Measurements from ENCODE around the gene RPF1. TPM values are rescaled to one million over a fixed set of nuclear protein-coding genes. Genes with fewer than 3 reads are reported as not detected.
"Not testable (repeated sequence)": the region's sequence is repeated elsewhere in the genome, so short reads cannot be mapped to it uniquely, and the experiment has no call there.

RPF1 gene
- total RNA-seq, 2 experiments from 2014 or later = 65.2 to 68.3 TPM

- H3K4me3 Mint-ChIP-seq = peak overlapping the region; percentile 97
- DNase-seq = no peak
- H3K4me1 Mint-ChIP-seq = peaks cover 28% of the 10 kb centered on the region
- peaks cover 4% of the 10 kb centered on the region for H3K27me3 Mint-ChIP-seq
- H3K27ac Mint-ChIP-seq = peak overlapping the region; percentile 99
- peaks cover 11% of the 10 kb centered on the region for H3K9me3 Mint-ChIP-seq
- peaks cover 37% of the 10 kb centered on the region for H3K36me3 Mint-ChIP-seq
Measured at GRCh38 chr1:84506729-84507453, 27.8 kb downstream of the RPF1 start.

- not testable (repeated sequence) for H3K27me3 Mint-ChIP-seq, H3K27ac Mint-ChIP-seq, DNase-seq, H3K4me3 Mint-ChIP-seq
- H3K9me3 Mint-ChIP-seq = peaks cover 11% of the 10 kb centered on the region
- peaks cover 33% of the 10 kb centered on the region for H3K36me3 Mint-ChIP-seq
- H3K4me1 Mint-ChIP-seq = peaks cover 24% of the 10 kb centered on the region
Measured at GRCh38 chr1:84507887-84508286, 28.8 kb downstream of the RPF1 start.

- no peak overlapping the region for H3K4me3 Mint-ChIP-seq
- no peak for DNase-seq
- peaks cover 11% of the 10 kb centered on the region for H3K9me3 Mint-ChIP-seq
- peaks cover 18% of the 10 kb centered on the region for H3K4me1 Mint-ChIP-seq
- no peak overlapping the region for H3K27ac Mint-ChIP-seq
- H3K36me3 Mint-ChIP-seq = peaks cover 29% of the 10 kb centered on the region
- H3K27me3 Mint-ChIP-seq = peaks cover 4% of the 10 kb centered on the region
Measured at GRCh38 chr1:84508510-84508909, 29.4 kb downstream of the RPF1 start.

GRCh38 chr1:84509029-84509428, 30.0 kb downstream of the RPF1 start:
- Mint-ChIP-seq H3K4me1 (peaks cover 13% of the 10 kb centered on the region), H3K27ac (no peak overlapping the region), H3K9me3 (peaks cover 11% of the 10 kb centered on the region), H3K4me3 (no peak overlapping the region), H3K27me3 (peaks cover 4% of the 10 kb centered on the region), H3K36me3 (peaks cover 29% of the 10 kb centered on the region)
- DNase-seq = no peak

- no peak overlapping the region for H3K27ac Mint-ChIP-seq
Measured at GRCh38 chr1:84510165-84510564, 31.1 kb downstream of the RPF1 start.

GRCh38 chr1:84510668-84511067, 31.6 kb downstream of the RPF1 start:
- Mint-ChIP-seq H3K27me3 (no peaks in the 10 kb centered on the region), H3K27ac (no peak overlapping the region), H3K36me3 (peaks cover 15% of the 10 kb centered on the region), H3K9me3 (peaks cover 11% of the 10 kb centered on the region), H3K4me3 (no peak overlapping the region), H3K4me1 (peaks cover 3% of the 10 kb centered on the region)
- no peak for DNase-seq

More at GRCh38 chr1:84510165-84510564, 31.1 kb downstream of the RPF1 start:
- Mint-ChIP-seq H3K4me3 (no peak overlapping the region), H3K9me3 (peaks cover 11% of the 10 kb centered on the region), H3K36me3 (peaks cover 20% of the 10 kb centered on the region), H3K27me3 (peaks cover 4% of the 10 kb centered on the region), H3K4me1 (peaks cover 3% of the 10 kb centered on the region)
- no peak for DNase-seq

- Mint-ChIP-seq H3K27me3 (no peaks in the 10 kb centered on the region), H3K36me3 (peaks cover 8% of the 10 kb centered on the region), H3K27ac (no peak overlapping the region), H3K4me1 (no peaks in the 10 kb centered on the region), H3K4me3 (no peak overlapping the region), H3K9me3 (no peaks in the 10 kb centered on the region)
- no peak for DNase-seq
Measured at GRCh38 chr1:84524590-84524989, 45.5 kb downstream of the RPF1 start.

- H3K9me3 Mint-ChIP-seq = no peaks in the 10 kb centered on the region
- no peak for DNase-seq
- H3K36me3 Mint-ChIP-seq = peaks cover 9% of the 10 kb centered on the region
- no peaks in the 10 kb centered on the region for H3K4me1 Mint-ChIP-seq
- H3K27me3 Mint-ChIP-seq = no peaks in the 10 kb centered on the region
- no peak overlapping the region for H3K4me3 Mint-ChIP-seq
- no peak overlapping the region for H3K27ac Mint-ChIP-seq
Measured at GRCh38 chr1:84525779-84526178, 46.7 kb downstream of the RPF1 start.

- Mint-ChIP-seq H3K36me3 (peaks cover 8% of the 10 kb centered on the region), H3K27me3 (no peaks in the 10 kb centered on the region), H3K9me3 (no peaks in the 10 kb centered on the region), H3K4me1 (peaks cover 23% of the 10 kb centered on the region), H3K27ac (no peak overlapping the region), H3K4me3 (no peak overlapping the region)
- DNase-seq = peak; percentile 6
Measured at GRCh38 chr1:84538599-84538998, 59.5 kb downstream of the RPF1 start.

- Mint-ChIP-seq H3K4me1 (peaks cover 23% of the 10 kb centered on the region), H3K27me3 (no peaks in the 10 kb centered on the region)
- DNase-seq = no peak
Measured at GRCh38 chr1:84539972-84540371, 60.9 kb downstream of the RPF1 start.

GRCh38 chr1:84540759-84541158, 61.7 kb downstream of the RPF1 start:
- Mint-ChIP-seq H3K4me3 (no peak overlapping the region), H3K27ac (no peak overlapping the region), H3K9me3 (no peaks in the 10 kb centered on the region), H3K36me3 (peaks cover 8% of the 10 kb centered on the region), H3K4me1 (peaks cover 21% of the 10 kb centered on the region), H3K27me3 (no peaks in the 10 kb centered on the region)
- DNase-seq = no peak

More at GRCh38 chr1:84539972-84540371, 60.9 kb downstream of the RPF1 start:
- Mint-ChIP-seq H3K27ac (no peak overlapping the region), H3K4me3 (no peak overlapping the region), H3K9me3 (no peaks in the 10 kb centered on the region), H3K36me3 (peaks cover 8% of the 10 kb centered on the region)

GRCh38 chr1:84541679-84542078, 62.6 kb downstream of the RPF1 start:
- no peak for DNase-seq
- no peaks in the 10 kb centered on the region for H3K9me3 Mint-ChIP-seq
- H3K4me3 Mint-ChIP-seq = no peak overlapping the region
- no peak overlapping the region for H3K27ac Mint-ChIP-seq
- H3K36me3 Mint-ChIP-seq = peaks cover 9% of the 10 kb centered on the region
- H3K4me1 Mint-ChIP-seq = peaks cover 22% of the 10 kb centered on the region
- no peaks in the 10 kb centered on the region for H3K27me3 Mint-ChIP-seq

Other genes starting within 250 kb of the RPF1 start
- 1 to 10 TPM in 1 of 2 experiments, under 1 TPM in 1; 0.84 to 1.1 TPM for gene SAMD13, start 177.6 kb upstream of the RPF1 start, total RNA-seq
- gene DNASE2B, start 80.8 kb upstream of the RPF1 start, total RNA-seq = not detected
- gene SPATA1, start 27.1 kb downstream of the RPF1 start, total RNA-seq = 1 to 10 TPM; 1.0 to 1.5 TPM
- 100 to 1,000 TPM; 119 to 128 TPM for gene GNG5, start 27.3 kb downstream of the RPF1 start, total RNA-seq
- gene CTBS, start 95.2 kb downstream of the RPF1 start, total RNA-seq = 10 to 100 TPM; 10.6 to 12.6 TPM
- gene SSX2IP, start 211.2 kb downstream of the RPF1 start, total RNA-seq = 10 to 100 TPM; 12.4 to 13.1 TPM

Data from activated naive CD8-positive, alpha-beta T cell treated with anti-CD3 and anti-CD28 coated beads for 36 hours (primary cell).